Frontal cortex (tissue), 4 donors: ENCODE results near the gene SCAP. TPM values are rescaled to one million over a fixed set of nuclear protein-coding genes. Genes with fewer than 3 reads are reported as not detected.

Experiments used
- DNase-seq, 2 donors: peaks; one replicate each; pipeline ENCODE4 v3.0.0; 2012; ENCODE audit warnings: low spot score in 2 of 2
- FAIRE-seq: peaks from 2 replicates; lab custom pipeline; 2012; peaks lifted over from hg19 to GRCh38; lab: Jason Lieb, UNC
- total RNA-seq: library from RNA; depleted of rRNA; stranded (reverse); fragments of >200 nt; gene quantifications from one replicate; pipeline ENCODE4 v1.2.3, GENCODE V29; 2014
- donor health status: control.
- donor health status: control.
- donor health status: control.

The SCAP gene
- total RNA-seq, 1 donor from 2014 or later = 69.3 TPM

GRCh38 chr3:47406762-47407149, 69.0 kb downstream of the SCAP start:
- DNase-seq = no peak
- no peak for FAIRE-seq

GRCh38 chr3:47405820-47406761, 69.7 kb downstream of the SCAP start:
- no peak for DNase-seq
- no peak for FAIRE-seq

- DNase-seq = peak; percentile 69 to 70
- no peak for FAIRE-seq
Measured at GRCh38 chr3:47404955-47405790, 70.6 kb downstream of the SCAP start.

- no peak for FAIRE-seq
- DNase-seq = peak in 1 of 2 donors; percentile 18
Measured at GRCh38 chr3:47404431-47404876, 71.3 kb downstream of the SCAP start.

GRCh38 chr3:47399531-47400270, 76.0 kb downstream of the SCAP start:
- DNase-seq (no peak), FAIRE-seq (no peak)

GRCh38 chr3:47399016-47399415, 76.7 kb downstream of the SCAP start:
- DNase-seq = no peak
- FAIRE-seq = no peak

GRCh38 chr3:47398228-47398627, 77.5 kb downstream of the SCAP start:
- DNase-seq (no peak), FAIRE-seq (no peak)

GRCh38 chr3:47394881-47395280, 80.9 kb downstream of the SCAP start:
- DNase-seq (peak in 1 of 2 donors; percentile 20), FAIRE-seq (no peak)

- no peak for DNase-seq
Measured at GRCh38 chr3:47394140-47394870, 81.4 kb downstream of the SCAP start.

GRCh38 chr3:47392933-47393332, 82.8 kb downstream of the SCAP start:
- no peak for DNase-seq
- no peak for FAIRE-seq

More at GRCh38 chr3:47394140-47394870, 81.4 kb downstream of the SCAP start:
- FAIRE-seq = no peak

- FAIRE-seq = no peak
- DNase-seq = no peak
Measured at GRCh38 chr3:47385796-47386195, 89.9 kb downstream of the SCAP start.

GRCh38 chr3:47385007-47385406, 90.7 kb downstream of the SCAP start:
- FAIRE-seq (no peak), DNase-seq (no peak)

GRCh38 chr3:47384425-47384824, 91.3 kb downstream of the SCAP start:
- DNase-seq (no peak), FAIRE-seq (no peak)

GRCh38 chr3:47381317-47382157, 94.2 kb downstream of the SCAP start:
- FAIRE-seq (no peak), DNase-seq (peak; percentile 61 to 77)

GRCh38 chr3:47380601-47381316, 95.0 kb downstream of the SCAP start, which contains the start of gene PTPN23:
TSS of gene PTPN23 (plus strand) at chr3:47381021. CDS start at chr3:47381097, 76 bp downstream.
- FAIRE-seq (no peak), DNase-seq (peak; percentile 94 to 97)

GRCh38 chr3:47380026-47380600, 95.6 kb downstream of the SCAP start:
- FAIRE-seq = no peak
- no peak for DNase-seq

GRCh38 chr3:47379411-47379899, 96.3 kb downstream of the SCAP start:
- DNase-seq (no peak), FAIRE-seq (no peak)
